RWPE2 (cell line): ENCODE results near the gene TRPC4AP.
A peak's percentile ranks its signal among the peaks of the same experiment; 100 is the strongest.

Experiments
- ATAC-seq: fragments of 200-7000 bp; cut with Tn5 transposase; 3 replicates; pipeline ENCODE4 v1.9.1; 2021; ENCODE audit warnings: low read depth
- DNase-seq: peaks from one replicate; pipeline ENCODE4 v3.0.0-alpha.2; 2020; ENCODE audit warnings: low spot score
- H3K27ac ChIP-seq: fragments of 450-650 bp; 2 replicates; pipeline ENCODE4 v1.5.1; 2017; ENCODE audit warnings: mild to moderate bottlenecking; ENCODE audit not compliant: poor library complexity, severe bottlenecking
- H3K27me3 ChIP-seq: fragments of 250-450 bp; sonication (Bioruptor Pico); 2 replicates; pipeline ENCODE4 v1.5.1; 2021; ENCODE audit warnings: mild to moderate bottlenecking, moderate library complexity; ENCODE audit not compliant: insufficient read depth, poor library complexity, severe bottlenecking
- H3K36me3 ChIP-seq: fragments of 250-450 bp; sonication (Bioruptor Pico); 2 replicates; pipeline ENCODE4 v1.5.1; 2020; ENCODE audit warnings: low read depth, mild to moderate bottlenecking, moderate library complexity
- H3K4me1 ChIP-seq: fragments of 250-450 bp; sonication (Bioruptor Pico); 2 replicates; pipeline ENCODE4 v1.5.1; 2021; ENCODE audit warnings: mild to moderate bottlenecking, moderate library complexity; ENCODE audit not compliant: insufficient read depth, poor library complexity, severe bottlenecking
- H3K4me3 ChIP-seq: fragments of 250-450 bp; sonication (Bioruptor Pico); 2 replicates; pipeline ENCODE4 v1.5.1; 2021; ENCODE audit warnings: mild to moderate bottlenecking, moderate library complexity; ENCODE audit not compliant: severe bottlenecking
- H3K9me3 ChIP-seq: fragments of 250-450 bp; sonication (Bioruptor Pico); 2 replicates; pipeline ENCODE4 v1.5.1; 2021; ENCODE audit warnings: mild to moderate bottlenecking, moderate library complexity; ENCODE audit not compliant: severe bottlenecking
- CTCF ChIP-seq: fragments of 450-650 bp; IDR thresholded peaks from one replicate; pipeline ENCODE4 v1.5.1; 2017; ENCODE audit warnings: mild to moderate bottlenecking, moderate library complexity; ENCODE audit not compliant: poor library complexity, severe bottlenecking

Gene TRPC4AP

GRCh38 chr20:34956041-34956458, 136.6 kb downstream of the TRPC4AP start:
- no peak for ATAC-seq
- Histone ChIP-seq H3K9me3 (no peaks in the 10 kb centered on the region), H3K4me1 (peaks cover 25% of the 10 kb centered on the region), H3K36me3 (peaks cover 19% of the 10 kb centered on the region), H3K27me3 (no peaks in the 10 kb centered on the region), H3K27ac (peak overlapping the region; percentile 60), H3K4me3 (peak overlapping the region; percentile 47)
- no peak for DNase-seq
- TF ChIP-seq CTCF = peak; percentile 84

- Histone ChIP-seq H3K36me3 (peaks cover 25% of the 10 kb centered on the region), H3K27me3 (no peaks in the 10 kb centered on the region), H3K27ac (peak within 1 kb of the TSS; percentile 60), H3K4me1 (peaks cover 28% of the 10 kb centered on the region), H3K4me3 (peak within 1 kb of the TSS; percentile 47), H3K9me3 (no peaks in the 10 kb centered on the region)
- peak; percentile 99 for TF ChIP-seq CTCF
- peak; percentile 100 for DNase-seq
- ATAC-seq = peak; percentile 96
These were observed 137.2 kb downstream of the TRPC4AP start, which contains the start of the genes GSS and MYH7B for GRCh38 chr20:34955231-34956040. GSS (minus strand) TSS chr20:34955806; CDS start chr20:34951852, 3,954 bp downstream. MYH7B (plus strand) TSS chr20:34955868; CDS start chr20:34978006, 22,138 bp downstream.

GRCh38 chr20:34954904-34955230, 137.7 kb downstream of the TRPC4AP start:
- no peak for TF ChIP-seq CTCF
- H3K27me3 ChIP-seq = no peaks in the 10 kb centered on the region
- H3K4me1 ChIP-seq = peaks cover 32% of the 10 kb centered on the region
- H3K27ac ChIP-seq = peak overlapping the region; percentile 60
- peaks cover 31% of the 10 kb centered on the region for H3K36me3 ChIP-seq
- no peak for DNase-seq
- ATAC-seq = peak; percentile 3
- no peaks in the 10 kb centered on the region for H3K9me3 ChIP-seq
- peak overlapping the region; percentile 47 for H3K4me3 ChIP-seq

GRCh38 chr20:34953960-34954359, 138.6 kb downstream of the TRPC4AP start:
- Histone ChIP-seq H3K4me3 (no peak overlapping the region), H3K4me1 (peaks cover 32% of the 10 kb centered on the region), H3K27ac (no peak overlapping the region), H3K9me3 (no peaks in the 10 kb centered on the region), H3K27me3 (no peaks in the 10 kb centered on the region), H3K36me3 (peaks cover 40% of the 10 kb centered on the region)
- no peak for TF ChIP-seq CTCF
- no peak for DNase-seq
- ATAC-seq = no peak

- peaks cover 50% of the 10 kb centered on the region for H3K36me3 ChIP-seq
- H3K4me3 ChIP-seq = no peak overlapping the region
- H3K9me3 ChIP-seq = no peaks in the 10 kb centered on the region
- no peaks in the 10 kb centered on the region for H3K27me3 ChIP-seq
- ATAC-seq (no peak), DNase-seq (no peak)
- TF ChIP-seq CTCF = no peak
- H3K4me1 ChIP-seq = peaks cover 42% of the 10 kb centered on the region
- H3K27ac ChIP-seq = peak overlapping the region; percentile 3
These were observed 139.9 kb downstream of the TRPC4AP start for GRCh38 chr20:34952671-34953070.
